Fibroblast of lung (primary cell): Measurements from ENCODE around the gene ZNF763. TPM values are rescaled to one million over a fixed set of nuclear protein-coding genes. Genes with fewer than 3 reads are reported as not detected.

Source experiments
- DNase-seq, 2 donors: peaks; one replicate each; pipeline versions ENCODE4 v3.0.0 to v3.0.0-alpha.2; 2010; ENCODE audit warnings: low read depth in 2 of 2
- H2AFZ ChIP-seq: 2 replicates; pipeline ENCODE4 v1.5.1; 2012; ENCODE audit warnings: low read length, control low read depth, inconsistent platforms
- H3K27ac ChIP-seq: 2 replicates; pipeline ENCODE4 v1.5.1; 2011; ENCODE audit warnings: low read length, control low read depth; ENCODE audit not compliant: insufficient read depth
- H3K27me3 ChIP-seq: 2 replicates; pipeline ENCODE4 v1.5.1; 2011; ENCODE audit warnings: mild to moderate bottlenecking, low read length; ENCODE audit not compliant: control insufficient read depth, insufficient read depth
- H3K36me3 ChIP-seq: 2 replicates; pipeline ENCODE4 v1.5.1; 2011; ENCODE audit warnings: low read length; ENCODE audit not compliant: control insufficient read depth, insufficient read depth
- H3K4me1 ChIP-seq: 2 replicates; pipeline ENCODE4 v1.5.1; 2011; ENCODE audit warnings: low read length; ENCODE audit not compliant: control insufficient read depth, insufficient read depth; ENCODE audit errors: extremely low read depth
- H3K4me2 ChIP-seq: 2 replicates; pipeline ENCODE4 v1.5.1; 2011; ENCODE audit warnings: low read length, control low read depth; ENCODE audit not compliant: insufficient read depth; ENCODE audit errors: extremely low read depth
- H3K4me3 ChIP-seq, 4 experiments: fragments of 200-600 bp in 1 of 4; sonication (generic) in 1 of 4; replicated peaks in 1 of 4; 2 replicates each; pipeline ENCODE4 v1.5.1; 2011 to 2016; ENCODE audit warnings: low read length in 4 of 4, low read depth in 3 of 4, mild to moderate bottlenecking in 3 of 4, control low read depth in 2 of 4, inconsistent platforms in 1 of 4, mixed read lengths in 1 of 4; ENCODE audit not compliant: insufficient read depth in 1 of 4; ENCODE audit errors: control extremely low read depth in 1 of 4
- H3K79me2 ChIP-seq: 2 replicates; pipeline ENCODE4 v1.5.1; 2012; ENCODE audit warnings: mild to moderate bottlenecking, low read length, inconsistent platforms; ENCODE audit not compliant: control insufficient read depth, insufficient read depth
- H3K9ac ChIP-seq: 2 replicates; pipeline ENCODE4 v1.5.1; 2011; ENCODE audit warnings: mild to moderate bottlenecking, low read length, control low read depth; ENCODE audit not compliant: insufficient read depth
- H3K9me3 ChIP-seq: 2 replicates; pipeline ENCODE4 v1.5.1; 2012; ENCODE audit warnings: low read depth, low read length; ENCODE audit not compliant: control insufficient read depth, insufficient read depth
- H4K20me1 ChIP-seq: 2 replicates; pipeline ENCODE4 v1.5.1; 2011; ENCODE audit warnings: low read length; ENCODE audit not compliant: control insufficient read depth, insufficient read depth; ENCODE audit errors: extremely low read depth
- CTCF ChIP-seq, 2 donors: IDR thresholded peaks in 1 of 2; conservative IDR thresholded peaks in 1 of 2; 1 replicate in 1 of 2; 2 replicates in 1 of 2; pipeline ENCODE4 v1.5.1; 2011 to 2012; ENCODE audit warnings: low read length in 2 of 2, control low read depth in 1 of 2, inconsistent platforms in 1 of 2, low read depth in 1 of 2, mild to moderate bottlenecking in 1 of 2
- EZH2 ChIP-seq: IDR thresholded peaks from 2 replicates; pipeline ENCODE4 v1.5.1; 2012; ENCODE audit warnings: low read length, control low read depth, mild to moderate bottlenecking; ENCODE audit errors: missing control alignments
- polyA plus RNA-seq, 2 donors: library from polyadenylated mRNA; depleted of rRNA in 1 of 2; stranded (reverse) in 1 of 2; unstranded in 1 of 2; fragments of >200 nt; gene quantifications; 2 replicates each; pipeline ENCODE4 v1.2.1, GENCODE V29; 2011 to 2012; ENCODE audit warnings: missing spikeins in 1 of 2
- total RNA-seq: library from RNA; depleted of rRNA; stranded (reverse); fragments of >200 nt; gene quantifications from 2 replicates; pipeline ENCODE4 v1.2.1, GENCODE V29; 2014

The ZNF763 gene
- total and polyA plus RNA-seq, 2 donors (not counting 1 experiment from before 2014, with no cell fraction given) = 0.94 to 2.5 TPM

DNA sequence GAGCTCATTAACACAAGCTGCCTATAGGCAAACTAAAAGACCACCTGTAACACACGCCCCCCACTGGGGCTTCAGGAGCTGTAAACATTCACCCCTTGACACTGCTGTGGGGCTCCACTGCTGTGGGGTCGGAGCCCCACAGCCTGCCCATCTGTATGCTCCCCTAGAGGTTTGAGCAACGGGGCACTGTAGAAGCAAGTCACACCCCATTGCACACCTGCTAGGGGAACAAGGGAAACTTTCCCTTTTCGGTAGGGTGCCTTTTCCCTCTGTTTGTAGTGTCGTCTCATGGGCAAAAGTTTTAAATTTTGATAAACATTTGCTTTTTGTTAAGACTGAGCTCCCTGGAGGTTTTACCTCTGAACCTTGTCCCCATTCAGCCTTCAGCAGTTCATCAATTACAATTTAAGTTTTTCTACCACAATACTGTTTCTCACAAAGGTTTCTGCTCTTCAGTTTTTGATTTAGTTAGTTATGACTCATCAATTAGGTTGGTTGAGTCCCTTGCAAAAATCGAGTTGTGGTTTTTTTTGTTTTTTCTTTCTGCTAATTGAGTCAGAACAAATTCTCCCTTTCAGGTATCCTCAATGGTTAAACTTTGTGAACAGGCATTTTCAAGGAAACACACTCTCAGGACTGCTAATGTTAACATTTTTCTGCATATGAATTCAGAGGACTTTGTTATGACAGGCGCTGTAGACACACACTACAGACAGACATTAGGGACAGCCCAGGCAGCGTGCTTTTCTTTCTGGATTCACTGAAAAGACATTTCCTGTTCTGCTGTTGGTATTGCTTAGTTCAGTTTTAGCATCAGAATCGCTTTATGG is 35.5 kb downstream of the ZNF763 start:
- Histone ChIP-seq H4K20me1 (no peaks in the 10 kb centered on the region), H3K27me3 (no peaks in the 10 kb centered on the region), H3K4me3 (no peak overlapping the region), H3K4me2 (no peak overlapping the region), H3K36me3 (no peaks in the 10 kb centered on the region), H3K9me3 (no peaks in the 10 kb centered on the region), H3K27ac (no peak overlapping the region), H3K79me2 (peaks cover 2% of the 10 kb centered on the region), H2AFZ (no peak overlapping the region), H3K4me1 (no peaks in the 10 kb centered on the region), H3K9ac (no peak overlapping the region)
- TF ChIP-seq EZH2 = no peak
- no peak for TF ChIP-seq CTCF (conservative IDR thresholded peaks at IDR 0.05 in 1 of 2, IDR thresholded peaks at IDR 0.05 in 1 of 2; ENCODE audit: low read depth in 1 of 2, low read length in 2 of 2)
- peak in 1 of 2 donors; percentile 67 for DNase-seq

DNA sequence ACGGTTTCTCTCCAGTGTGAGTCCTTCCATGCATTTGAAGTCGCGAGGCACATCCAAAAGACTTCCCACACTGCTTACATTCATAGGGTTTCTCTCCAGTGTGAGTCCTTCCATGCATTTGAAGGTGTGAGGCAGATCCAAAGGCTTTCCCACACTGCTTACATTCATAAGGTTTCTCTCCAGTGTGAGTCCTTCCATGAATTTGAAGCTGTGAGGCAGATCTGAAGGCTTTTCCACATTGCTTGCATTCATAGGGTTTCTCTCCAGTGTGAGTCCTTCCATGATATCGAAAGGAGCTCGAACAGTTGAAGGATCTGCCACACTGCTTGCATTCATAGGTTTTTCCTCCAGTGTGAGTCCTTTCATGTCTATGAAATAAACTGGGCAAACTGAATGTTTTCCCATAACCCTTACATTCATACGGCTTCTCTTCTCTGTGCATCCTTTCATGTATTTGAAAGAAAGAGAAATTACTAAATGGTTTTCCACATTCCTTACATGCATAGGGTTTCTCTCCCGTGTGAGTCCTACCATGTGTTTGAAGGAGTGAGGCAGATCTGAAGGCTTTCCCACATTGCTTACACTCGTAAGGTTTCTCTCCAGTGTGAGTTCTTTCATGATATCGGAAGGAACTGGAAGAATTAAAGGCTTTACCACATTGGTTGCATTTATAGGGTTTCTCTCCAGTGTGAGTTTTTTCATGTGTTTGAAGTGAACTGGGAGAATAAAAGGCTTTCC is 50.3 kb downstream of the ZNF763 start:
- TF ChIP-seq CTCF (conservative IDR thresholded peaks at IDR 0.05 in 1 of 2, IDR thresholded peaks at IDR 0.05 in 1 of 2; ENCODE audit: low read depth in 1 of 2, low read length in 2 of 2) = no peak
- TF ChIP-seq EZH2 = no peak
- H2AFZ ChIP-seq = no peak overlapping the region
- no peaks in the 10 kb centered on the region for H3K79me2 ChIP-seq
- peaks cover 1% of the 10 kb centered on the region for H3K36me3 ChIP-seq
- no peaks in the 10 kb centered on the region for H3K27me3 ChIP-seq
- no peaks in the 10 kb centered on the region for H3K4me1 ChIP-seq
- H3K4me2 ChIP-seq = no peak overlapping the region
- peaks cover 4% of the 10 kb centered on the region for H3K9me3 ChIP-seq
- peak; percentile 3 to 14 for DNase-seq
- no peaks in the 10 kb centered on the region for H4K20me1 ChIP-seq
- no peak overlapping the region for H3K9ac ChIP-seq
- no peak overlapping the region for H3K4me3 ChIP-seq
- H3K27ac ChIP-seq = no peak overlapping the region

DNA sequence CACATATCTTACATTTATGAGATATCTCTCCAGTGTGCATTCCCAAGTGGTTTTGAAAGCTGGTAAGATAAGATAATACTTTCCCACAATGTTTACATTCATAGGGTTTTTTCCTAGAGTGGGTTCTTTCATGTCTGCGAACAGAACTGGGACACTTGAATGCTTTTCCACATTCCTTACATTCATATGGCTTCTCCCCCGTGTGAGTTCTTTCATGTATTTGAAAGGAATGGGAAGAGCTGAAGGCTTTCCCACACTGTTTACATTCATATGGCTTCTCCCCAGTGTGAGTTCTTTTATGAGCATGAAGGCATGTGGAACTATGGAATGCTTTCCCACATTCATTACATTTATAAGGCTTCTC is 50.9 kb downstream of the ZNF763 start:
- Histone ChIP-seq H3K9ac (no peak overlapping the region), H3K9me3 (peaks cover 4% of the 10 kb centered on the region), H3K4me2 (no peak overlapping the region), H2AFZ (no peak overlapping the region), H3K27ac (no peak overlapping the region), H3K4me3 (no peak overlapping the region), H3K79me2 (no peaks in the 10 kb centered on the region), H4K20me1 (no peaks in the 10 kb centered on the region), H3K27me3 (no peaks in the 10 kb centered on the region), H3K4me1 (no peaks in the 10 kb centered on the region), H3K36me3 (peaks cover 1% of the 10 kb centered on the region)
- TF ChIP-seq EZH2 (no peak), CTCF (conservative IDR thresholded peaks at IDR 0.05 in 1 of 2, IDR thresholded peaks at IDR 0.05 in 1 of 2; ENCODE audit: low read depth in 1 of 2, low read length in 2 of 2) (no peak)
- peak in 1 of 2 donors; percentile 15 for DNase-seq
